Liver (tissue), 9 donors: ENCODE results near the gene TINAGL1. TPM values are rescaled to one million over a fixed set of nuclear protein-coding genes. Genes with fewer than 3 reads are reported as not detected.

Experiments used
- DNase-seq: peaks from one replicate; pipeline ENCODE4 v3.0.0-alpha.2; 2017; ENCODE audit warnings: low spot score
- H3K27ac ChIP-seq, 2 donors: one replicate each; pipeline ENCODE4 v1.7.0; 2013; ENCODE audit warnings: inconsistent platforms in 2 of 2, low read length in 2 of 2, control low read depth in 1 of 2, low read depth in 1 of 2, mild to moderate bottlenecking in 1 of 2
- H3K27me3 ChIP-seq, 4 donors: one replicate each; pipeline versions ENCODE4 v1.6.1 to v1.7.0; 2013; ENCODE audit warnings: low read length in 3 of 4, inconsistent platforms in 1 of 4, mild to moderate bottlenecking in 1 of 4, moderate library complexity in 1 of 4; ENCODE audit not compliant: control insufficient read depth in 4 of 4, insufficient read depth in 4 of 4
- H3K36me3 ChIP-seq, 4 donors: one replicate each; pipeline versions ENCODE4 v1.6.1 to v1.7.0; 2013; ENCODE audit warnings: low read length in 3 of 4, mild to moderate bottlenecking in 3 of 4, low read depth in 1 of 4, moderate library complexity in 1 of 4; ENCODE audit not compliant: control insufficient read depth in 4 of 4, insufficient read depth in 3 of 4
- H3K4me1 ChIP-seq, 4 donors: one replicate each; pipeline versions ENCODE4 v1.6.1 to v1.7.0; 2013; ENCODE audit warnings: low read length in 3 of 4, mild to moderate bottlenecking in 3 of 4, moderate library complexity in 1 of 4; ENCODE audit not compliant: control insufficient read depth in 4 of 4, insufficient read depth in 4 of 4
- H3K4me3 ChIP-seq, 3 donors: one replicate each; pipeline versions ENCODE4 v1.6.1 to v1.7.0; 2013; ENCODE audit warnings: low read length in 3 of 3, control low read depth in 1 of 3, low read depth in 1 of 3, mild to moderate bottlenecking in 1 of 3
- H3K9ac ChIP-seq, 2 donors: one replicate each; pipeline ENCODE4 v1.7.0; 2013; ENCODE audit warnings: low read length in 2 of 2, mild to moderate bottlenecking in 2 of 2, moderate library complexity in 2 of 2, control low read depth in 1 of 2, low read depth in 1 of 2
- H3K9me3 ChIP-seq, 4 donors: one replicate each; pipeline versions ENCODE4 v1.6.1 to v1.7.0; 2013; ENCODE audit warnings: low read length in 3 of 4; ENCODE audit not compliant: control insufficient read depth in 4 of 4
- ATF3 ChIP-seq: IDR thresholded peaks from 2 replicates; pipeline ENCODE4 v1.6.1; 2016; ENCODE audit warnings: antibody characterized with exemption
- CTCF ChIP-seq: fragments of 150-350 bp; IDR thresholded peaks from 2 replicates; pipeline ENCODE4 v1.5.1; 2017; ENCODE audit warnings: improper control_type of control experiment, low read depth, low read length; ENCODE audit not compliant: missing input control
- EGR1 ChIP-seq, 2 donors: IDR thresholded peaks; 2 replicates each; pipeline ENCODE4 v1.6.1; 2016 to 2018; ENCODE audit warnings: antibody characterized with exemption in 2 of 2, low read depth in 2 of 2
- FOXA1 ChIP-seq: IDR thresholded peaks from 2 replicates; pipeline ENCODE4 v1.6.1; 2016; ENCODE audit warnings: antibody characterized with exemption
- FOXA2 ChIP-seq: IDR thresholded peaks from 2 replicates; pipeline ENCODE4 v1.6.1; 2016; ENCODE audit warnings: antibody characterized with exemption
- GABPA ChIP-seq, 2 donors: IDR thresholded peaks in 1 of 2; conservative IDR thresholded peaks in 1 of 2; 2 replicates each; pipeline ENCODE4 v1.6.1; 2016; ENCODE audit warnings: antibody characterized with exemption in 2 of 2, mild to moderate bottlenecking in 1 of 2, moderate library complexity in 1 of 2
- HNF4G ChIP-seq: IDR thresholded peaks from 2 replicates; pipeline ENCODE4 v1.6.1; 2016; ENCODE audit warnings: antibody characterized with exemption
- JUND ChIP-seq, 2 donors: IDR thresholded peaks; 2 replicates each; pipeline ENCODE4 v1.6.1; 2016; ENCODE audit warnings: antibody characterized with exemption in 2 of 2
- NR2F2 ChIP-seq: IDR thresholded peaks from 2 replicates; pipeline ENCODE4 v1.6.1; 2016; ENCODE audit warnings: antibody characterized with exemption
- RAD21 ChIP-seq, 2 donors: IDR thresholded peaks; 2 replicates each; pipeline ENCODE4 v1.6.1; 2016; ENCODE audit warnings: antibody characterized with exemption in 2 of 2, mild to moderate bottlenecking in 2 of 2
- REST ChIP-seq: IDR thresholded peaks from 2 replicates; pipeline ENCODE4 v1.6.1; 2016; ENCODE audit warnings: antibody characterized with exemption, mild to moderate bottlenecking
- SP1 ChIP-seq: IDR thresholded peaks from 2 replicates; pipeline ENCODE4 v1.6.1; 2018; ENCODE audit warnings: antibody characterized with exemption, mild to moderate bottlenecking
- TAF1 ChIP-seq: conservative IDR thresholded peaks from 2 replicates; pipeline ENCODE4 v1.6.1; 2016; ENCODE audit warnings: antibody characterized with exemption, mild to moderate bottlenecking
- ZBTB33 ChIP-seq: IDR thresholded peaks from 2 replicates; pipeline ENCODE4 v1.6.1; 2016; ENCODE audit warnings: antibody characterized with exemption
- WGBS: extraction: QIAGEN DNeasy Blood & Tissue Kit; methylation state at CpG from one replicate; pipeline ENCODE4 v1.1.7; 2013; 5-methylcytosine and 5-hydroxymethylcytosine counted together
- polyA plus RNA-seq, 2 donors: library from polyadenylated mRNA; stranded (reverse) in 1 of 2; unstranded in 1 of 2; fragments of 200-250 nt in 1 of 2; fragments of >200 nt in 1 of 2; fragmentation: Nextera tagmentation in 1 of 2; extraction: Ambion mirVana in 1 of 2; gene quantifications; one replicate each; pipeline versions ENCODE4 v1.2.1 to v1.2.3, GENCODE V29; 2013 to 2015
- total RNA-seq, 2 donors: library from RNA; depleted of rRNA; stranded (reverse); fragments of >200 nt; gene quantifications; one replicate each; pipeline ENCODE4 v1.2.3, GENCODE V29; 2014
- donor health status: healthy.
- donor health status: healthy.
- donor health status: healthy.
- donor health status: healthy.
- donor health status: healthy.

The TINAGL1 gene
- total and polyA plus RNA-seq, 4 donors: 8.7 to 52.9 (median 25.6) TPM

- H3K36me3 ChIP-seq: no peaks in the 10 kb centered on the region
- H3K27me3 ChIP-seq: no peaks in the 10 kb centered on the region
- H3K4me3 ChIP-seq: no peak overlapping the region
- WGBS: 90% methylated on average over 1 of the region's 1 CpG
- H3K9me3 ChIP-seq: no peaks in the 10 kb centered on the region
- no peak for DNase-seq
- no peak overlapping the region for H3K9ac ChIP-seq
- no peak overlapping the region for H3K27ac ChIP-seq
- TF ChIP-seq EGR1 (IDR thresholded peaks at IDR 0.05; ENCODE audit: low read depth in 2 of 2) (no peak), JUND (IDR thresholded peaks at IDR 0.05) (no peak), TAF1 (no peak), CTCF (no peak), SP1 (no peak), NR2F2 (no peak), REST (no peak)
- H3K4me1 ChIP-seq: no peaks in the 10 kb centered on the region
Observed at GRCh38 chr1:31532173-31532572, 44.1 kb upstream of the TINAGL1 start.

- Histone ChIP-seq H3K9me3 (no peaks in the 10 kb centered on the region), H3K36me3 (no peaks in the 10 kb centered on the region), H3K4me1 (no peaks in the 10 kb centered on the region), H3K9ac (no peak overlapping the region), H3K27me3 (no peaks in the 10 kb centered on the region), H3K4me3 (no peak overlapping the region), H3K27ac (no peak overlapping the region)
- no peak for DNase-seq
- TF ChIP-seq TAF1: no peak
- no peak for TF ChIP-seq ZBTB33
- TF ChIP-seq FOXA2: no peak
- TF ChIP-seq HNF4G: no peak
- TF ChIP-seq NR2F2: no peak
- TF ChIP-seq ATF3: no peak
- no peak for TF ChIP-seq REST
- no peak for TF ChIP-seq FOXA1
- TF ChIP-seq CTCF: no peak
- no peak for TF ChIP-seq JUND (IDR thresholded peaks at IDR 0.05)
- no peak for TF ChIP-seq GABPA (IDR thresholded peaks at IDR 0.05 in 1 of 2, conservative IDR thresholded peaks at IDR 0.05 in 1 of 2)
- no peak for TF ChIP-seq SP1
- TF ChIP-seq RAD21 (IDR thresholded peaks at IDR 0.05): no peak
- 90% methylated on average over 7 of the region's 7 CpGs for WGBS
Observed at GRCh38 chr1:31535561-31535960, 40.8 kb upstream of the TINAGL1 start.
